ENCODE data around the gene AGBL2. TPM values are rescaled to one million over a fixed set of nuclear protein-coding genes. Genes with fewer than 3 reads are reported as not detected.

The AGBL2 gene
- total and polyA plus RNA-seq, 4 donors, result 0.36 to 3.6 (median 2.4) TPM

DNA sequence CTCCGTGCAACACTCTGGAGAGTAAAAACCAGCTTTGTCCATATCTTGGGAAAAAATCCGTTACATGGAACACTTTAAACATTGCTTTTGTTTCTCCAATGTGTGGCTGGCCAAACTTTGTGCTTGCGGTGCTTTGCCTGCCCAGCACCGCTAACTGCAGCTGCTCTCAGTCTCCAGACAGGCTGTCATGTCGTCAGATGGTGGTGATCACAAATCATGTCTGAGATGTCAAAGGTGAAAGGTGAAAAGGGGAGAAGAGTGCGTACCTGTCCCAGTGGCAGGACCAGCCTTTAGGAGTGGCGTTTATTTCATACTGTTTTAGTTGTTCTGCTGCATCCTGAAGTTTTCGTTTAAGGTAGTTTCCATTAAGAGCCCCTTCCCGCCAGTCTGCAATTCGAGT, 17.1 kb upstream of the AGBL2 start:
- no peak for DNase-seq (ENCODE audit: low spot score)
- WGBS, result 91% methylated on average over 10 of the region's 10 CpGs
- Histone ChIP-seq H3K4me3 (ENCODE audit: low read depth in 1 of 3, low read length in 3 of 3) (no peak overlapping the region), H3K27ac (ENCODE audit: low read depth in 1 of 2, low read length in 2 of 2) (no peak overlapping the region), H3K27me3 (ENCODE audit: control insufficient read depth in 4 of 4, insufficient read depth in 4 of 4, low read length in 3 of 4) (no peaks in the 10 kb centered on the region), H3K9ac (ENCODE audit: low read depth in 1 of 2, low read length in 2 of 2) (no peak overlapping the region), H3K36me3 (ENCODE audit: control insufficient read depth in 4 of 4, insufficient read depth in 3 of 4, low read depth in 1 of 4, low read length in 3 of 4) (peaks cover 16 to 66% (median 52%) of the 10 kb centered on the region in 4 donors), H3K9me3 (ENCODE audit: control insufficient read depth in 4 of 4, low read length in 3 of 4) (no peaks in the 10 kb centered on the region), H3K4me1 (ENCODE audit: control insufficient read depth in 4 of 4, insufficient read depth in 4 of 4, low read length in 3 of 4) (peaks cover 0 to 9% (median 7%) of the 10 kb centered on the region in 4 donors)
- no peak for TF ChIP-seq GABPA (IDR thresholded peaks at IDR 0.05 in 1 of 2, conservative IDR thresholded peaks at IDR 0.05 in 1 of 2)
- TF ChIP-seq RXRA (IDR thresholded peaks at IDR 0.05), result no peak
- no peak for TF ChIP-seq HNF4A (conservative IDR thresholded peaks at IDR 0.05)
- TF ChIP-seq, protein P1, sequence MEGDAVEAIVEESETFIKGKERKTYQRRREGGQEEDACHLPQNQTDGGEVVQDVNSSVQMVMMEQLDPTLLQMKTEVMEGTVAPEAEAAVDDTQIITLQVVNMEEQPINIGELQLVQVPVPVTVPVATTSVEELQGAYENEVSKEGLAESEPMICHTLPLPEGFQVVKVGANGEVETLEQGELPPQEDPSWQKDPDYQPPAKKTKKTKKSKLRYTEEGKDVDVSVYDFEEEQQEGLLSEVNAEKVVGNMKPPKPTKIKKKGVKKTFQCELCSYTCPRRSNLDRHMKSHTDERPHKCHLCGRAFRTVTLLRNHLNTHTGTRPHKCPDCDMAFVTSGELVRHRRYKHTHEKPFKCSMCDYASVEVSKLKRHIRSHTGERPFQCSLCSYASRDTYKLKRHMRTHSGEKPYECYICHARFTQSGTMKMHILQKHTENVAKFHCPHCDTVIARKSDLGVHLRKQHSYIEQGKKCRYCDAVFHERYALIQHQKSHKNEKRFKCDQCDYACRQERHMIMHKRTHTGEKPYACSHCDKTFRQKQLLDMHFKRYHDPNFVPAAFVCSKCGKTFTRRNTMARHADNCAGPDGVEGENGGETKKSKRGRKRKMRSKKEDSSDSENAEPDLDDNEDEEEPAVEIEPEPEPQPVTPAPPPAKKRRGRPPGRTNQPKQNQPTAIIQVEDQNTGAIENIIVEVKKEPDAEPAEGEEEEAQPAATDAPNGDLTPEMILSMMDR (IDR thresholded peaks at IDR 0.05; ENCODE audit: low read depth, low read length, missing input control), result no peak
- no peak for TF ChIP-seq RAD21 (IDR thresholded peaks at IDR 0.05)
- no peak for TF ChIP-seq TAF1 (conservative IDR thresholded peaks at IDR 0.05)

DNA sequence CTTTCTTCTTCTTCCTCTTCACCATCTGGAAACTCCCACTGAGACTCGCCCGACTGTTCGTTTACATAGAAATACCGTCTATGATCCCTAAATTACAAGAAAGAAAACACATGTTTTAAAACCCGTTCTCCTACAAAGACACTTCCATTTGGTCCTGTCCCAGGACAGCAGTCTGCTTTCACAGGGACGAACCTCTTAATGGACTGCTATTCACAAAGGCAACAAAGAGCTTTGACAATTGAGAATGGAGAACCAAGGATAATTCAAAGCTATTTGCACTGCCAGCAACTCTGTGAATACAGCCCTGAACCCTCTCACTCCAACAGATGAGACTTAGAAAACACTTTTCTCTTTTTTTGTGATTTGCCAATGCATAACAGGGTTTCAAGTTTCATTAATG, 16.3 kb upstream of the AGBL2 start:
- H3K27ac ChIP-seq (ENCODE audit: low read depth in 1 of 2, low read length in 2 of 2), result no peak overlapping the region
- WGBS, result 65% methylated on average over 6 of the region's 6 CpGs

More for the DNA sequence above, 16.3 kb upstream of the AGBL2 start:
- DNase-seq (ENCODE audit: low spot score), result no peak
- Histone ChIP-seq H3K9ac (ENCODE audit: low read depth in 1 of 2, low read length in 2 of 2) (no peak overlapping the region), H3K9me3 (ENCODE audit: control insufficient read depth in 4 of 4, low read length in 3 of 4) (no peaks in the 10 kb centered on the region), H3K36me3 (ENCODE audit: control insufficient read depth in 4 of 4, insufficient read depth in 3 of 4, low read depth in 1 of 4, low read length in 3 of 4) (peaks cover 16 to 63% (median 49%) of the 10 kb centered on the region in 4 donors), H3K27me3 (ENCODE audit: control insufficient read depth in 4 of 4, insufficient read depth in 4 of 4, low read length in 3 of 4) (no peaks in the 10 kb centered on the region), H3K4me1 (ENCODE audit: control insufficient read depth in 4 of 4, insufficient read depth in 4 of 4, low read length in 3 of 4) (peaks cover 0 to 15% (median 13%) of the 10 kb centered on the region in 4 donors), H3K4me3 (ENCODE audit: low read depth in 1 of 3, low read length in 3 of 3) (no peak overlapping the region)
- TF ChIP-seq, protein P2, sequence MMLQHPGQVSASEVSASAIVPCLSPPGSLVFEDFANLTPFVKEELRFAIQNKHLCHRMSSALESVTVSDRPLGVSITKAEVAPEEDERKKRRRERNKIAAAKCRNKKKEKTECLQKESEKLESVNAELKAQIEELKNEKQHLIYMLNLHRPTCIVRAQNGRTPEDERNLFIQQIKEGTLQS (IDR thresholded peaks at IDR 0.05), result no peak
- TF ChIP-seq RXRA (IDR thresholded peaks at IDR 0.05), result no peak
- TF ChIP-seq JUND (IDR thresholded peaks at IDR 0.05), result no peak
- TF ChIP-seq, protein P1 (IDR thresholded peaks at IDR 0.05; ENCODE audit: low read depth, low read length, missing input control), result no peak
- TF ChIP-seq SP1 (IDR thresholded peaks at IDR 0.05), result no peak
- TF ChIP-seq, protein P3, sequence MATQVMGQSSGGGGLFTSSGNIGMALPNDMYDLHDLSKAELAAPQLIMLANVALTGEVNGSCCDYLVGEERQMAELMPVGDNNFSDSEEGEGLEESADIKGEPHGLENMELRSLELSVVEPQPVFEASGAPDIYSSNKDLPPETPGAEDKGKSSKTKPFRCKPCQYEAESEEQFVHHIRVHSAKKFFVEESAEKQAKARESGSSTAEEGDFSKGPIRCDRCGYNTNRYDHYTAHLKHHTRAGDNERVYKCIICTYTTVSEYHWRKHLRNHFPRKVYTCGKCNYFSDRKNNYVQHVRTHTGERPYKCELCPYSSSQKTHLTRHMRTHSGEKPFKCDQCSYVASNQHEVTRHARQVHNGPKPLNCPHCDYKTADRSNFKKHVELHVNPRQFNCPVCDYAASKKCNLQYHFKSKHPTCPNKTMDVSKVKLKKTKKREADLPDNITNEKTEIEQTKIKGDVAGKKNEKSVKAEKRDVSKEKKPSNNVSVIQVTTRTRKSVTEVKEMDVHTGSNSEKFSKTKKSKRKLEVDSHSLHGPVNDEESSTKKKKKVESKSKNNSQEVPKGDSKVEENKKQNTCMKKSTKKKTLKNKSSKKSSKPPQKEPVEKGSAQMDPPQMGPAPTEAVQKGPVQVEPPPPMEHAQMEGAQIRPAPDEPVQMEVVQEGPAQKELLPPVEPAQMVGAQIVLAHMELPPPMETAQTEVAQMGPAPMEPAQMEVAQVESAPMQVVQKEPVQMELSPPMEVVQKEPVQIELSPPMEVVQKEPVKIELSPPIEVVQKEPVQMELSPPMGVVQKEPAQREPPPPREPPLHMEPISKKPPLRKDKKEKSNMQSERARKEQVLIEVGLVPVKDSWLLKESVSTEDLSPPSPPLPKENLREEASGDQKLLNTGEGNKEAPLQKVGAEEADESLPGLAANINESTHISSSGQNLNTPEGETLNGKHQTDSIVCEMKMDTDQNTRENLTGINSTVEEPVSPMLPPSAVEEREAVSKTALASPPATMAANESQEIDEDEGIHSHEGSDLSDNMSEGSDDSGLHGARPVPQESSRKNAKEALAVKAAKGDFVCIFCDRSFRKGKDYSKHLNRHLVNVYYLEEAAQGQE (IDR thresholded peaks at IDR 0.05), result no peak
- no peak for TF ChIP-seq NR2F2 (IDR thresholded peaks at IDR 0.05)
- TF ChIP-seq, protein P4, sequence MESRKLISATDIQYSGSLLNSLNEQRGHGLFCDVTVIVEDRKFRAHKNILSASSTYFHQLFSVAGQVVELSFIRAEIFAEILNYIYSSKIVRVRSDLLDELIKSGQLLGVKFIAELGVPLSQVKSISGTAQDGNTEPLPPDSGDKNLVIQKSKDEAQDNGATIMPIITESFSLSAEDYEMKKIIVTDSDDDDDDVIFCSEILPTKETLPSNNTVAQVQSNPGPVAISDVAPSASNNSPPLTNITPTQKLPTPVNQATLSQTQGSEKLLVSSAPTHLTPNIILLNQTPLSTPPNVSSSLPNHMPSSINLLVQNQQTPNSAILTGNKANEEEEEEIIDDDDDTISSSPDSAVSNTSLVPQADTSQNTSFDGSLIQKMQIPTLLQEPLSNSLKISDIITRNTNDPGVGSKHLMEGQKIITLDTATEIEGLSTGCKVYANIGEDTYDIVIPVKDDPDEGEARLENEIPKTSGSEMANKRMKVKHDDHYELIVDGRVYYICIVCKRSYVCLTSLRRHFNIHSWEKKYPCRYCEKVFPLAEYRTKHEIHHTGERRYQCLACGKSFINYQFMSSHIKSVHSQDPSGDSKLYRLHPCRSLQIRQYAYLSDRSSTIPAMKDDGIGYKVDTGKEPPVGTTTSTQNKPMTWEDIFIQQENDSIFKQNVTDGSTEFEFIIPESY (IDR thresholded peaks at IDR 0.05), result no peak

Measured in liver (tissue), 9 donors.